Memory B cell (primary cell): ENCODE data around the gene LAMTOR4.

Experiments used
- ATAC-seq: fragments of 150-1000 bp; cut with Tn5 transposase; 2 replicates; pipeline ENCODE4 v1.10.0; 2021; ENCODE audit warnings: low read depth, mild to moderate bottlenecking, moderate library complexity
- DNase-seq, 2 donors: peaks; one replicate each; pipeline ENCODE4 v3.0.0; 2022; ENCODE audit warnings: low spot score in 2 of 2
- H3K27ac Mint-ChIP-seq: one replicate; pipeline ENCODE4 v1.8.0; 2022; ENCODE audit warnings: mild to moderate bottlenecking, moderate library complexity, mixed read lengths
- H3K27me3 Mint-ChIP-seq: one replicate; pipeline ENCODE4 v1.8.0; 2022; ENCODE audit warnings: mixed read lengths
- H3K36me3 Mint-ChIP-seq: one replicate; pipeline ENCODE4 v1.8.0; 2022; ENCODE audit warnings: mild to moderate bottlenecking, mixed read lengths
- H3K4me1 Mint-ChIP-seq: one replicate; pipeline ENCODE4 v1.8.0; 2022; ENCODE audit warnings: mixed read lengths
- H3K4me3 Mint-ChIP-seq: one replicate; pipeline ENCODE4 v1.8.0; 2022; ENCODE audit warnings: mild to moderate bottlenecking, moderate library complexity, mixed read lengths
- H3K9me3 Mint-ChIP-seq: one replicate; pipeline ENCODE4 v1.8.0; 2022; ENCODE audit warnings: mixed read lengths

Gene LAMTOR4

DNA sequence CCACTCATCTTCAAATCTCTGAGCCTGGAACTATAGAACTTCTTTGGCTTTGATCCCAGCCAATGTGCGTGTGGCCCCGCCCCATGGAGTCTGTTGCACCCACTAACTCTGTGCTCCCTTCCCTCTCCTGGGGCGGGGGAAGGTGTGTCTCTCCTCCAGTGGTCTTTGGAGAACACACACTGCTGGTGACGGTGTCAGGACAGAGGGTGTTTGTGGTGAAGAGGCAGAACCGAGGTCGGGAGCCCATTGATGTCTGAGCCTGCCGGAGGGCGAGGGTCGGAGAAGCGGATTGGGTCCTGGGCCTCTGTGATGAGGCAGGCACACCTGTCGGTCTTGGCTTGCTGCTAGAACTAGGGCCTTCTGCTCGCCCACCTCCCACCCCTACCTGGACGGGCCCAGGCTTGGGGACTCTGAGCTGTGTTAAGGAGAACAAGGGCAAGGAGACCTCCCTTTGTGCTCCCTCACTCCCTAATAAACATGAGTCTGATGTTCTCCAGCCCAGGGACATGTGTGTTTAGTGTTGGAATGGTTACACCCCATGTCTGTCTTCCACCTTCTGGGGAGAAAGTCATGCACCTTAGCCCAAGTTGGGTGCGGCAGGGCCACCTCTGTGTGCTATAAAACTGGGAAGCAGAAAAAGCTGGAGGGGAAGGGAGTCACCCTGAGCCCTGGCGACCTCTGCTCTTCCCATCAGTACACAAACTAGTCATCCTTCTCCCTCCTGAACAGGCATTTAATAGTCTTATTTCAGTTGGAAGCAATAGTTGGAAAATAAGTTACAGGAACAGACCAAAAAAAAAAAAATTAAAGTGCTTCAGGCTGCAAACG is 5.2 kb downstream of the LAMTOR4 start:
- no peak overlapping the region for H3K4me3 Mint-ChIP-seq
- H3K27me3 Mint-ChIP-seq: no peaks in the 10 kb centered on the region
- peaks cover 20% of the 10 kb centered on the region for H3K36me3 Mint-ChIP-seq
- H3K27ac Mint-ChIP-seq: no peak overlapping the region
- ATAC-seq (no peak), DNase-seq (no peak)
- peaks cover 33% of the 10 kb centered on the region for H3K4me1 Mint-ChIP-seq
- H3K9me3 Mint-ChIP-seq: no peaks in the 10 kb centered on the region

- H3K36me3 Mint-ChIP-seq: peaks cover 20% of the 10 kb centered on the region
- DNase-seq (no peak), ATAC-seq (no peak)
- H3K9me3 Mint-ChIP-seq: no peaks in the 10 kb centered on the region
- H3K4me1 Mint-ChIP-seq: peaks cover 33% of the 10 kb centered on the region
- no peaks in the 10 kb centered on the region for H3K27me3 Mint-ChIP-seq
- no peak overlapping the region for H3K27ac Mint-ChIP-seq
- no peak overlapping the region for H3K4me3 Mint-ChIP-seq
These were observed 6.2 kb downstream of the LAMTOR4 start for GRCh38 chr7:100154651-100155491.

GRCh38 chr7:100155553-100156317 is 7.0 kb downstream of the LAMTOR4 start:
- H3K4me1 Mint-ChIP-seq: peaks cover 25% of the 10 kb centered on the region
- DNase-seq (no peak), ATAC-seq (no peak)
- H3K9me3 Mint-ChIP-seq: no peaks in the 10 kb centered on the region
- no peak overlapping the region for H3K4me3 Mint-ChIP-seq
- no peaks in the 10 kb centered on the region for H3K27me3 Mint-ChIP-seq
- peaks cover 15% of the 10 kb centered on the region for H3K36me3 Mint-ChIP-seq
- H3K27ac Mint-ChIP-seq: no peak overlapping the region

GRCh38 chr7:100156331-100157068 is 7.8 kb downstream of the LAMTOR4 start:
- Mint-ChIP-seq H3K9me3 (no peaks in the 10 kb centered on the region), H3K27me3 (no peaks in the 10 kb centered on the region), H3K36me3 (peaks cover 15% of the 10 kb centered on the region), H3K4me3 (peak overlapping the region; percentile 81), H3K4me1 (peaks cover 25% of the 10 kb centered on the region), H3K27ac (peak overlapping the region; percentile 88)
- DNase-seq: no peak
- ATAC-seq: peak; percentile 53

DNA sequence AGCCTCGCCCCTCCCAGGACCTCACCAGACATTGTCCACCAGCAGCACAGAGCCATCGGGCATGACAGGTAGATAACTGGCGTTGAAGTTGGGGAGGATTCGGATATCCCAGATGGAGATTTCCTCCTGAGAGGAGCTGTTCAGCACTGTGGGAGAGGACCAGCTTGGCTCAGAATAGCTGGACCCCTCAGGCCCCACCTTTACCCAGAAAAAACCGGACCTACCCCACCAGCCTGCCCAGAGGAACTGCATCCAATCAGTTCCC is 8.3 kb downstream of the LAMTOR4 start:
- Mint-ChIP-seq H3K4me3 (peak overlapping the region; percentile 81), H3K9me3 (no peaks in the 10 kb centered on the region), H3K36me3 (peaks cover 15% of the 10 kb centered on the region), H3K27ac (peak overlapping the region; percentile 88), H3K4me1 (peaks cover 25% of the 10 kb centered on the region), H3K27me3 (no peaks in the 10 kb centered on the region)
- DNase-seq: no peak
- ATAC-seq: no peak

DNA sequence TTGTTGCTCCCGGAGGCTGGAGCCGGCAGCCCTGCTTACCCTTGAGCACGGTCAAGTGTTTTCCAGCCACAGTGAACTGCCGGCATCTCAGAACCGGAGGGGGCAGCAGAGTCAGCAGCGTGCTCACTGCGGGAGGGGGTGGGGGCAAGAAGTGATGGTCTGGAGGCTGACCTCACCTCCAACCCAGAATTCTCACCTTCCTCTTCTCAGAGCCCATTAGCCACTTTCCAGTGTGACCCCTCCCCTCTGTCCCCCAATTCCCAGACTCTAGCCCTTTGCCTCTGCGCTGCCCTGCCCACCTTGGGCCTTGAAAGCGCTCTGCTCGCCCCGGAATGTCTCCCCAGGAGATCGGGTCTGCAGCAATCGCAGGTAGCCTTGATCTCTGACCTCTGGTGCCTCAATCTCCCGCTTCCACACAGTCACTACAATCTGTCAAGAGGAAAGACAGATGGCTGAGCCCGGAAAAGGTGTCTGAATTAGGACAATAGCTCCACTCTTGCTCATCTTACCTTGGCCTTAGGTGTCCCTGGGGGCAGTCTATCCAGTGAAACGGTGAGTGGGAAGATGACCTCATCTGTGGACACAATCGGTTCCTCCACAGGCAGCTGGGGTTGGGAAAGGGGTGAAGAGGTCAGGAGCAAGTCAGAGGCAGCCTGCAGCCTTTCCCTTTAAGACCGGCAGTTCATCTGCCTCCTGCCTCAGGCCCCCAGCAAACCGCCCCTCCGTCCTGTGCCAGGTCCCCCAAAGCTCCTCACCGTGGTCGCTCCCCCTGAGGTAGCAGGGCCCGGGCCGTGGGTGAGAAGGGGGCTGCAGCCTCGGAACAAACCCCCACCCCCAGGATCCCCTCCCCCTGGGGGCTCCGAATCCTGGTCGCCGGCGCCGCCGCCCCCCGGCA is 8.9 kb downstream of the LAMTOR4 start:
- Mint-ChIP-seq H3K27me3 (no peaks in the 10 kb centered on the region), H3K9me3 (no peaks in the 10 kb centered on the region), H3K4me3 (peak overlapping the region; percentile 81), H3K4me1 (peaks cover 20% of the 10 kb centered on the region), H3K36me3 (peaks cover 12% of the 10 kb centered on the region), H3K27ac (peak overlapping the region; percentile 88)
- ATAC-seq (no peak), DNase-seq (no peak)

GRCh38 chr7:100158229-100159098 is 9.7 kb downstream of the LAMTOR4 start, which contains the start of gene TRAPPC14:
Gene TRAPPC14, minus strand, starts transcription at chr7:100158723. Its CDS starts 224 bp downstream, at chr7:100158499.
- H3K9me3 Mint-ChIP-seq: no peaks in the 10 kb centered on the region
- no peaks in the 10 kb centered on the region for H3K27me3 Mint-ChIP-seq
- peak; percentile 89 for ATAC-seq
- peaks cover 25% of the 10 kb centered on the region for H3K4me1 Mint-ChIP-seq
- peak; percentile 84 to 90 for DNase-seq
- peaks cover 11% of the 10 kb centered on the region for H3K36me3 Mint-ChIP-seq
- H3K27ac Mint-ChIP-seq: peak within 1 kb of the TSS; percentile 88
- H3K4me3 Mint-ChIP-seq: peak within 1 kb of the TSS; percentile 89

GRCh38 chr7:100159099-100159623 is 10.4 kb downstream of the LAMTOR4 start:
- no peak for DNase-seq
- Mint-ChIP-seq H3K9me3 (no peaks in the 10 kb centered on the region), H3K27ac (no peak overlapping the region), H3K4me1 (peaks cover 20% of the 10 kb centered on the region), H3K4me3 (peak overlapping the region; percentile 89), H3K27me3 (peaks cover 1% of the 10 kb centered on the region), H3K36me3 (peaks cover 10% of the 10 kb centered on the region)
- ATAC-seq: no peak

GRCh38 chr7:100160067-100160466 is 11.3 kb downstream of the LAMTOR4 start:
- no peak for ATAC-seq
- H3K27me3 Mint-ChIP-seq: peaks cover 2% of the 10 kb centered on the region
- H3K4me3 Mint-ChIP-seq: no peak overlapping the region
- peaks cover 10% of the 10 kb centered on the region for H3K36me3 Mint-ChIP-seq
- H3K9me3 Mint-ChIP-seq: no peaks in the 10 kb centered on the region
- no peak overlapping the region for H3K27ac Mint-ChIP-seq
- DNase-seq: no peak
- peaks cover 20% of the 10 kb centered on the region for H3K4me1 Mint-ChIP-seq

- no peaks in the 10 kb centered on the region for H3K36me3 Mint-ChIP-seq
- H3K4me3 Mint-ChIP-seq: no peak overlapping the region
- H3K27me3 Mint-ChIP-seq: peaks cover 14% of the 10 kb centered on the region
- ATAC-seq (no peak), DNase-seq (no peak)
- H3K27ac Mint-ChIP-seq: no peak overlapping the region
- H3K4me1 Mint-ChIP-seq: peaks cover 20% of the 10 kb centered on the region
- H3K9me3 Mint-ChIP-seq: no peaks in the 10 kb centered on the region
These were observed 14.4 kb downstream of the LAMTOR4 start for GRCh38 chr7:100163006-100163531.

DNA sequence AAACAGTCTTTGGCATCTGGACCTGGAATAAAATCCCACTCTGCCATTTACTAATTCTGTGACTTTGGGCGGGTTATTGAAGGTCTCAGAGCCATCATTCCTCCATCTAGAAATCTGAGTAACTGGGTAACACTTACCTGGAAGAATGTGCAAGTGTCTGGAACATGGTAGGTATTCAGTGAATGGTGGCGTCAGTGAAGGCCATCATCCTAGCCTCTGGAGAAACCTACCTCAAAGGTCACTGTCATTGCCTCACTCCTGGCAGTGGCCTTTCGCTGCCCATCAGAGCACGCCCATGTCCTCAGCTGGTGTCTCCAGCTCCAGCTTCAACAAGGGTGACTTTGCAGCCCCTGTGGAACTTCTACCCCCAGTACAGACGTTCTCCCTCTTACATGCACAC is 15.2 kb downstream of the LAMTOR4 start:
- no peak for ATAC-seq
- H3K4me3 Mint-ChIP-seq: no peak overlapping the region
- DNase-seq: no peak
- H3K27me3 Mint-ChIP-seq: peaks cover 22% of the 10 kb centered on the region
- H3K9me3 Mint-ChIP-seq: no peaks in the 10 kb centered on the region
- peaks cover 28% of the 10 kb centered on the region for H3K4me1 Mint-ChIP-seq
- no peak overlapping the region for H3K27ac Mint-ChIP-seq
- H3K36me3 Mint-ChIP-seq: no peaks in the 10 kb centered on the region
